Measurements from ENCODE around the gene ANXA11. TPM values are rescaled to one million over a fixed set of nuclear protein-coding genes. Genes with fewer than 3 reads are reported as not detected.
"Not testable (repeated sequence)": the region's sequence is repeated elsewhere in the genome, so short reads cannot be mapped to it uniquely, and the experiment has no call there.

Gene ANXA11
- total RNA-seq, 1 experiment from 2014 or later: 241 TPM

GRCh38 chr10:80226723-80227122, 21.4 kb upstream of the ANXA11 start:
- H3K9me3 ChIP-seq (ENCODE audit: control insufficient read depth, insufficient read depth, low read depth, low read length); H3K4me3 ChIP-seq (ENCODE audit: low read depth in 2 of 2, low read length in 2 of 2); in situ Hi-C loops (cut with HindIII; ENCODE audit: low pct_unique_long_range_greater_than_20kb, low sequenced_read_pairs); H3K27ac ChIP-seq (ENCODE audit: low read length); DNase-seq (ENCODE audit: low read depth, low spot score); H3K4me1 ChIP-seq (ENCODE audit: control insufficient read depth, insufficient read depth, low read length); ATAC-seq; H3K36me3 ChIP-seq (ENCODE audit: control insufficient read depth, insufficient read depth, low read length); CTCF ChIA-PET; POLR2A ChIA-PET; BruUV-seq (replicated peaks); intact Hi-C loops (cut with micrococcal nuclease; ENCODE audit: unreplicated experiment); H3K27me3 ChIP-seq (ENCODE audit: control insufficient read depth, insufficient read depth, low read length): not testable (repeated sequence)

GRCh38 chr10:80223031-80223419, 17.7 kb upstream of the ANXA11 start:
- H3K4me3 ChIP-seq (ENCODE audit: low read depth in 2 of 2, low read length in 2 of 2); DNase-seq (ENCODE audit: low read depth, low spot score); POLR2A ChIA-PET; H3K4me1 ChIP-seq (ENCODE audit: control insufficient read depth, insufficient read depth, low read length); BruUV-seq (replicated peaks); H3K9me3 ChIP-seq (ENCODE audit: control insufficient read depth, insufficient read depth, low read depth, low read length); H3K27ac ChIP-seq (ENCODE audit: low read length); ATAC-seq; H3K36me3 ChIP-seq (ENCODE audit: control insufficient read depth, insufficient read depth, low read length); in situ Hi-C loops (cut with HindIII; ENCODE audit: low pct_unique_long_range_greater_than_20kb, low sequenced_read_pairs); H3K27me3 ChIP-seq (ENCODE audit: control insufficient read depth, insufficient read depth, low read length): not testable (repeated sequence)
- intact Hi-C loops (cut with micrococcal nuclease; ENCODE audit: unreplicated experiment): loop anchor here (2.0 kb wide), 1 partner anchor 78 kb away; no protein-coding TSS in a partner anchor
- CTCF ChIA-PET: interaction anchor here (0.7 to 1.1 kb wide), 3 partner anchors 79 to 686 kb away, joined by 3 to 44 read pairs (median 3); no protein-coding TSS in a partner anchor
- TF ChIP-seq CTCF (IDR thresholded peaks at IDR 0.05): peak; percentile 13; the same call in 1 of the 2 replicates

- in situ Hi-C loops (cut with HindIII; ENCODE audit: low pct_unique_long_range_greater_than_20kb, low sequenced_read_pairs); CTCF ChIA-PET; H3K4me3 ChIP-seq (ENCODE audit: low read depth in 2 of 2, low read length in 2 of 2); intact Hi-C loops (cut with micrococcal nuclease; ENCODE audit: unreplicated experiment); BruUV-seq (replicated peaks); H3K27me3 ChIP-seq (ENCODE audit: control insufficient read depth, insufficient read depth, low read length); H3K36me3 ChIP-seq (ENCODE audit: control insufficient read depth, insufficient read depth, low read length); H3K9me3 ChIP-seq (ENCODE audit: control insufficient read depth, insufficient read depth, low read depth, low read length); DNase-seq (ENCODE audit: low read depth, low spot score); H3K27ac ChIP-seq (ENCODE audit: low read length); POLR2A ChIA-PET; H3K4me1 ChIP-seq (ENCODE audit: control insufficient read depth, insufficient read depth, low read length); ATAC-seq: not testable (repeated sequence)
Measured at GRCh38 chr10:80218878-80219277, 13.5 kb upstream of the ANXA11 start.

- H3K27ac ChIP-seq (ENCODE audit: low read length); CTCF ChIA-PET; H3K9me3 ChIP-seq (ENCODE audit: control insufficient read depth, insufficient read depth, low read depth, low read length); H3K4me3 ChIP-seq (ENCODE audit: low read depth in 2 of 2, low read length in 2 of 2); ATAC-seq; BruUV-seq (replicated peaks); POLR2A ChIA-PET; in situ Hi-C loops (cut with HindIII; ENCODE audit: low pct_unique_long_range_greater_than_20kb, low sequenced_read_pairs); DNase-seq (ENCODE audit: low read depth, low spot score); H3K36me3 ChIP-seq (ENCODE audit: control insufficient read depth, insufficient read depth, low read length); H3K4me1 ChIP-seq (ENCODE audit: control insufficient read depth, insufficient read depth, low read length); H3K27me3 ChIP-seq (ENCODE audit: control insufficient read depth, insufficient read depth, low read length); intact Hi-C loops (cut with micrococcal nuclease; ENCODE audit: unreplicated experiment): not testable (repeated sequence)
Measured at GRCh38 chr10:80214368-80214982, 9.1 kb upstream of the ANXA11 start.

GRCh38 chr10:80212535-80213115, 7.3 kb upstream of the ANXA11 start:
- H3K27ac ChIP-seq (ENCODE audit: low read length); BruUV-seq (replicated peaks); H3K9me3 ChIP-seq (ENCODE audit: control insufficient read depth, insufficient read depth, low read depth, low read length); CTCF ChIA-PET; POLR2A ChIA-PET; ATAC-seq; H3K4me3 ChIP-seq (ENCODE audit: low read depth in 2 of 2, low read length in 2 of 2); intact Hi-C loops (cut with micrococcal nuclease; ENCODE audit: unreplicated experiment); H3K36me3 ChIP-seq (ENCODE audit: control insufficient read depth, insufficient read depth, low read length); in situ Hi-C loops (cut with HindIII; ENCODE audit: low pct_unique_long_range_greater_than_20kb, low sequenced_read_pairs); H3K27me3 ChIP-seq (ENCODE audit: control insufficient read depth, insufficient read depth, low read length); DNase-seq (ENCODE audit: low read depth, low spot score): not testable (repeated sequence)
- H3K4me1 ChIP-seq (ENCODE audit: control insufficient read depth, insufficient read depth, low read length): peaks cover 17% of the 10 kb centered on the region; the same call in 1 of the 2 replicates
